Testis (tissue), 2 donors: ENCODE results near the gene RASGEF1C.

Source experiments
- POLR2A ChIP-seq: fragments of 450-650 bp; IDR thresholded peaks from one replicate; pipeline ENCODE4 v1.6.1; 2017; ENCODE audit warnings: antibody characterized with exemption, mild to moderate bottlenecking, moderate library complexity
- TF ChIP-seq, protein P1 (sequence below), 3 experiments: fragments of 450-650 bp in 2 of 3; fragments of 200-600 bp in 1 of 3; sonication (generic) in 1 of 3; IDR thresholded peaks; one replicate each; pipeline ENCODE4 v1.5.1; 2016 to 2019; ENCODE audit warnings: antibody characterized with exemption in 3 of 3, mild to moderate bottlenecking in 2 of 3, moderate library complexity in 1 of 3

- TF ChIP-seq, protein P1, sequence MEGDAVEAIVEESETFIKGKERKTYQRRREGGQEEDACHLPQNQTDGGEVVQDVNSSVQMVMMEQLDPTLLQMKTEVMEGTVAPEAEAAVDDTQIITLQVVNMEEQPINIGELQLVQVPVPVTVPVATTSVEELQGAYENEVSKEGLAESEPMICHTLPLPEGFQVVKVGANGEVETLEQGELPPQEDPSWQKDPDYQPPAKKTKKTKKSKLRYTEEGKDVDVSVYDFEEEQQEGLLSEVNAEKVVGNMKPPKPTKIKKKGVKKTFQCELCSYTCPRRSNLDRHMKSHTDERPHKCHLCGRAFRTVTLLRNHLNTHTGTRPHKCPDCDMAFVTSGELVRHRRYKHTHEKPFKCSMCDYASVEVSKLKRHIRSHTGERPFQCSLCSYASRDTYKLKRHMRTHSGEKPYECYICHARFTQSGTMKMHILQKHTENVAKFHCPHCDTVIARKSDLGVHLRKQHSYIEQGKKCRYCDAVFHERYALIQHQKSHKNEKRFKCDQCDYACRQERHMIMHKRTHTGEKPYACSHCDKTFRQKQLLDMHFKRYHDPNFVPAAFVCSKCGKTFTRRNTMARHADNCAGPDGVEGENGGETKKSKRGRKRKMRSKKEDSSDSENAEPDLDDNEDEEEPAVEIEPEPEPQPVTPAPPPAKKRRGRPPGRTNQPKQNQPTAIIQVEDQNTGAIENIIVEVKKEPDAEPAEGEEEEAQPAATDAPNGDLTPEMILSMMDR (IDR thresholded peaks at IDR 0.05) = no peak
- TF ChIP-seq POLR2A = no peak
Observed at GRCh38 chr5:180213256-180213600, 4.2 kb upstream of the RASGEF1C start.
